Lower leg skin (tissue), 3 donors: ENCODE measurements around the gene PRTG.

Experiments used
- POLR2A ChIP-seq, 2 donors: fragments of 450-650 bp; IDR thresholded peaks; one replicate each; pipeline ENCODE4 v1.6.1; 2016 to 2017; ENCODE audit warnings: antibody characterized with exemption in 2 of 2, mild to moderate bottlenecking in 1 of 2, moderate library complexity in 1 of 2
- TF ChIP-seq, protein P1 (sequence below), 3 donors: fragments of 450-650 bp; IDR thresholded peaks; one replicate each; pipeline ENCODE4 v1.5.1; 2016; ENCODE audit warnings: antibody characterized with exemption in 3 of 3, mild to moderate bottlenecking in 3 of 3, moderate library complexity in 2 of 3

- no peak for TF ChIP-seq POLR2A (IDR thresholded peaks at IDR 0.05)
- TF ChIP-seq, protein P1, sequence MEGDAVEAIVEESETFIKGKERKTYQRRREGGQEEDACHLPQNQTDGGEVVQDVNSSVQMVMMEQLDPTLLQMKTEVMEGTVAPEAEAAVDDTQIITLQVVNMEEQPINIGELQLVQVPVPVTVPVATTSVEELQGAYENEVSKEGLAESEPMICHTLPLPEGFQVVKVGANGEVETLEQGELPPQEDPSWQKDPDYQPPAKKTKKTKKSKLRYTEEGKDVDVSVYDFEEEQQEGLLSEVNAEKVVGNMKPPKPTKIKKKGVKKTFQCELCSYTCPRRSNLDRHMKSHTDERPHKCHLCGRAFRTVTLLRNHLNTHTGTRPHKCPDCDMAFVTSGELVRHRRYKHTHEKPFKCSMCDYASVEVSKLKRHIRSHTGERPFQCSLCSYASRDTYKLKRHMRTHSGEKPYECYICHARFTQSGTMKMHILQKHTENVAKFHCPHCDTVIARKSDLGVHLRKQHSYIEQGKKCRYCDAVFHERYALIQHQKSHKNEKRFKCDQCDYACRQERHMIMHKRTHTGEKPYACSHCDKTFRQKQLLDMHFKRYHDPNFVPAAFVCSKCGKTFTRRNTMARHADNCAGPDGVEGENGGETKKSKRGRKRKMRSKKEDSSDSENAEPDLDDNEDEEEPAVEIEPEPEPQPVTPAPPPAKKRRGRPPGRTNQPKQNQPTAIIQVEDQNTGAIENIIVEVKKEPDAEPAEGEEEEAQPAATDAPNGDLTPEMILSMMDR (IDR thresholded peaks at IDR 0.05) = no peak
Measured at GRCh38 chr15:55774113-55774970, 31.4 kb upstream of the PRTG start.
